ENCODE results near the gene MAD1L1. TPM values are rescaled to one million over a fixed set of nuclear protein-coding genes. Genes with fewer than 3 reads are reported as not detected.

The MAD1L1 gene
- total and polyA plus RNA-seq, 4 donors = 12.8 to 20.7 (median 16.5) TPM

- H3K4me3 ChIP-seq (ENCODE audit: low read depth in 1 of 3, low read length in 3 of 3) = no peak overlapping the region
- H3K9me3 ChIP-seq (ENCODE audit: control insufficient read depth in 4 of 4, low read length in 3 of 4) = peaks cover 0 to 5% (median 1%) of the 10 kb centered on the region in 4 donors
- no peak overlapping the region for H3K9ac ChIP-seq (ENCODE audit: low read depth in 1 of 2, low read length in 2 of 2)
- H3K4me1 ChIP-seq (ENCODE audit: control insufficient read depth in 4 of 4, insufficient read depth in 4 of 4, low read length in 3 of 4) = no peaks in the 10 kb centered on the region
- TF ChIP-seq HNF4A (conservative IDR thresholded peaks at IDR 0.05) = no peak
- no peak for TF ChIP-seq RAD21 (IDR thresholded peaks at IDR 0.05)
- TF ChIP-seq, protein P1, sequence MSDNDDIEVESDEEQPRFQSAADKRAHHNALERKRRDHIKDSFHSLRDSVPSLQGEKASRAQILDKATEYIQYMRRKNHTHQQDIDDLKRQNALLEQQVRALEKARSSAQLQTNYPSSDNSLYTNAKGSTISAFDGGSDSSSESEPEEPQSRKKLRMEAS (IDR thresholded peaks at IDR 0.05) = no peak
- TF ChIP-seq GABPA (IDR thresholded peaks at IDR 0.05 in 1 of 2, conservative IDR thresholded peaks at IDR 0.05 in 1 of 2) = no peak
- no peak for TF ChIP-seq CTCF (IDR thresholded peaks at IDR 0.05; ENCODE audit: low read depth, low read length, missing input control)
- no peak for TF ChIP-seq TAF1 (conservative IDR thresholded peaks at IDR 0.05)
- no peak for TF ChIP-seq NR2F2 (IDR thresholded peaks at IDR 0.05)
- TF ChIP-seq YY1 (IDR thresholded peaks at IDR 0.05) = no peak
- TF ChIP-seq FOXA1 (IDR thresholded peaks at IDR 0.05) = no peak
- TF ChIP-seq, protein P2, sequence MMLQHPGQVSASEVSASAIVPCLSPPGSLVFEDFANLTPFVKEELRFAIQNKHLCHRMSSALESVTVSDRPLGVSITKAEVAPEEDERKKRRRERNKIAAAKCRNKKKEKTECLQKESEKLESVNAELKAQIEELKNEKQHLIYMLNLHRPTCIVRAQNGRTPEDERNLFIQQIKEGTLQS (IDR thresholded peaks at IDR 0.05) = no peak
- no peak for TF ChIP-seq RXRA (IDR thresholded peaks at IDR 0.05)
- no peak for TF ChIP-seq HNF4G (IDR thresholded peaks at IDR 0.05)
- no peak for TF ChIP-seq SP1 (IDR thresholded peaks at IDR 0.05)
- no peak for TF ChIP-seq FOXA2 (IDR thresholded peaks at IDR 0.05)
- no peaks in the 10 kb centered on the region for H3K27me3 ChIP-seq (ENCODE audit: control insufficient read depth in 4 of 4, insufficient read depth in 4 of 4, low read length in 3 of 4)
- no peak overlapping the region for H3K27ac ChIP-seq (ENCODE audit: low read depth in 1 of 2, low read length in 2 of 2)
- no peak for DNase-seq (ENCODE audit: low spot score)
- WGBS = 71% methylated on average over 4 of the region's 4 CpGs
- no peaks in the 10 kb centered on the region for H3K36me3 ChIP-seq (ENCODE audit: control insufficient read depth in 4 of 4, insufficient read depth in 3 of 4, low read depth in 1 of 4, low read length in 3 of 4)
Observed at GRCh38 chr7:1775389-1775788, 457.4 kb downstream of the MAD1L1 start.

DNA sequence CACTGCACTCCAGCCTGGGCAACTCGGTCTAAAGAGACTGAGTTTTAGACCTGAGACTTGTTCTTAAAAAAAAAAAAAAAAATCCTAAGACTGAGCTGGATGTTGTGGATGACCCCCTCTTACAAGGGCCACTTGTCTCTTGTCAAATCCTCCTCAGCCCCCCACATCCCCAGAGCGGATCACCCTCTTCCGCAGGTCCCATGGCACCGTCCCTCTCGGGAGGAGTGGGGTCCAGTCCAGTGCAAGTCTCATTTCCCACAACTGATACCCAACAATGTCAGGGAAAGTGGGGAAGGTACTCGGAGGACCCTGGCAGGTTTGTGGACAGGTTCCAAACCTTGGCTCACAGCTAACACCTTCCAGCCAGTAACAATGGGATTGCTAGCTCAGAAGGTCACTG is 462.4 kb downstream of the MAD1L1 start:
- DNase-seq (ENCODE audit: low spot score) = no peak
- TF ChIP-seq JUND (IDR thresholded peaks at IDR 0.05) = no peak
- TF ChIP-seq, protein P3, sequence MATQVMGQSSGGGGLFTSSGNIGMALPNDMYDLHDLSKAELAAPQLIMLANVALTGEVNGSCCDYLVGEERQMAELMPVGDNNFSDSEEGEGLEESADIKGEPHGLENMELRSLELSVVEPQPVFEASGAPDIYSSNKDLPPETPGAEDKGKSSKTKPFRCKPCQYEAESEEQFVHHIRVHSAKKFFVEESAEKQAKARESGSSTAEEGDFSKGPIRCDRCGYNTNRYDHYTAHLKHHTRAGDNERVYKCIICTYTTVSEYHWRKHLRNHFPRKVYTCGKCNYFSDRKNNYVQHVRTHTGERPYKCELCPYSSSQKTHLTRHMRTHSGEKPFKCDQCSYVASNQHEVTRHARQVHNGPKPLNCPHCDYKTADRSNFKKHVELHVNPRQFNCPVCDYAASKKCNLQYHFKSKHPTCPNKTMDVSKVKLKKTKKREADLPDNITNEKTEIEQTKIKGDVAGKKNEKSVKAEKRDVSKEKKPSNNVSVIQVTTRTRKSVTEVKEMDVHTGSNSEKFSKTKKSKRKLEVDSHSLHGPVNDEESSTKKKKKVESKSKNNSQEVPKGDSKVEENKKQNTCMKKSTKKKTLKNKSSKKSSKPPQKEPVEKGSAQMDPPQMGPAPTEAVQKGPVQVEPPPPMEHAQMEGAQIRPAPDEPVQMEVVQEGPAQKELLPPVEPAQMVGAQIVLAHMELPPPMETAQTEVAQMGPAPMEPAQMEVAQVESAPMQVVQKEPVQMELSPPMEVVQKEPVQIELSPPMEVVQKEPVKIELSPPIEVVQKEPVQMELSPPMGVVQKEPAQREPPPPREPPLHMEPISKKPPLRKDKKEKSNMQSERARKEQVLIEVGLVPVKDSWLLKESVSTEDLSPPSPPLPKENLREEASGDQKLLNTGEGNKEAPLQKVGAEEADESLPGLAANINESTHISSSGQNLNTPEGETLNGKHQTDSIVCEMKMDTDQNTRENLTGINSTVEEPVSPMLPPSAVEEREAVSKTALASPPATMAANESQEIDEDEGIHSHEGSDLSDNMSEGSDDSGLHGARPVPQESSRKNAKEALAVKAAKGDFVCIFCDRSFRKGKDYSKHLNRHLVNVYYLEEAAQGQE (IDR thresholded peaks at IDR 0.05) = no peak
- no peak for TF ChIP-seq FOXA1 (IDR thresholded peaks at IDR 0.05)
- Histone ChIP-seq H3K4me3 (ENCODE audit: low read depth in 1 of 3, low read length in 3 of 3) (no peak overlapping the region), H3K9me3 (ENCODE audit: control insufficient read depth in 4 of 4, low read length in 3 of 4) (no peaks in the 10 kb centered on the region), H3K36me3 (ENCODE audit: control insufficient read depth in 4 of 4, insufficient read depth in 3 of 4, low read depth in 1 of 4, low read length in 3 of 4) (no peaks in the 10 kb centered on the region), H3K27ac (ENCODE audit: low read depth in 1 of 2, low read length in 2 of 2) (no peak overlapping the region), H3K27me3 (ENCODE audit: control insufficient read depth in 4 of 4, insufficient read depth in 4 of 4, low read length in 3 of 4) (no peaks in the 10 kb centered on the region), H3K4me1 (ENCODE audit: control insufficient read depth in 4 of 4, insufficient read depth in 4 of 4, low read length in 3 of 4) (no peaks in the 10 kb centered on the region), H3K9ac (ENCODE audit: low read depth in 1 of 2, low read length in 2 of 2) (no peak overlapping the region)
- WGBS = 91% methylated on average over 6 of the region's 6 CpGs
